Mucosa of descending colon (tissue), 3 donors: ENCODE data around the gene ALDH1A2. TPM values are rescaled to one million over a fixed set of nuclear protein-coding genes. Genes with fewer than 3 reads are reported as not detected.

Experiments used
- ATAC-seq: fragments of 200-7000 bp; cut with Tn5 transposase; one replicate; pipeline ENCODE4 v1.9.1; 2020; ENCODE audit warnings: mild to moderate bottlenecking, moderate library complexity
- DNase-seq, 3 donors: peaks; one replicate each; pipeline ENCODE4 v3.0.0-alpha.2; 2020
- H3K36me3 ChIP-seq: fragments of 200-600 bp; one replicate; pipeline ENCODE4 v1.8.0; 2021; ENCODE audit warnings: low read depth, mild to moderate bottlenecking
- H3K4me1 ChIP-seq: fragments of 200-600 bp; one replicate; pipeline ENCODE4 v1.8.0; 2021; ENCODE audit warnings: low read depth, mild to moderate bottlenecking
- H3K4me3 ChIP-seq: fragments of 200-600 bp; one replicate; pipeline ENCODE4 v1.8.0; 2021; ENCODE audit warnings: mild to moderate bottlenecking
- H3K9me3 ChIP-seq: fragments of 200-600 bp; one replicate; pipeline ENCODE4 v1.8.0; 2021; ENCODE audit warnings: mild to moderate bottlenecking
- CTCF ChIP-seq: fragments of 200-600 bp; IDR thresholded peaks from one replicate; pipeline ENCODE4 v1.8.0; 2022; ENCODE audit warnings: antibody characterized with exemption, mild to moderate bottlenecking
- intact Hi-C, 2 donors: fragments of 100-400 bp; cut with DNase I in 1 of 2; cut with micrococcal nuclease in 1 of 2; formaldehyde crosslinking; loops; one replicate each; pipeline versions ENCODE4 v1.11.0 to v1.11.1; 2022; cut with DNase I, micrococcal nuclease
- total RNA-seq, 3 donors: library from RNA; stranded (reverse); fragmentation: NEBNext Ultra II Directional in 2 of 3; extraction: Animal tissue kit (Norgen Biotek cat#: 25700) in 2 of 3; gene quantifications; one replicate each; pipeline versions ENCODE4 v1.2.1 to v1.2.4, GENCODE V29; 2021 to 2023
- donor health status: DM: no; HTN: no; CAD: no; lungs with moderate emphysema.
- donor health status: DM: no; HTN: no; CAD: no.
- donor health status: DM: no; HTN: yes; CAD: no.

ALDH1A2 gene
- total RNA-seq, 3 donors from 2014 or later = 0.55 to 8.6 (median 4.3) TPM

GRCh38 chr15:57949374-57949943 is 116.1 kb downstream of the ALDH1A2 start:
- ATAC-seq (no peak), DNase-seq (no peak)
- H3K4me1 ChIP-seq = no peaks in the 10 kb centered on the region
- H3K36me3 ChIP-seq = no peaks in the 10 kb centered on the region
- intact Hi-C loops = no loop called here
- no peaks in the 10 kb centered on the region for H3K9me3 ChIP-seq
- no peak for TF ChIP-seq CTCF
- no peak overlapping the region for H3K4me3 ChIP-seq

- Histone ChIP-seq H3K4me1 (no peaks in the 10 kb centered on the region), H3K4me3 (no peak overlapping the region), H3K9me3 (no peaks in the 10 kb centered on the region), H3K36me3 (no peaks in the 10 kb centered on the region)
- intact Hi-C loops = no loop called here
- DNase-seq = no peak
- TF ChIP-seq CTCF = no peak
- ATAC-seq = no peak
Measured at GRCh38 chr15:57948351-57949289, 116.9 kb downstream of the ALDH1A2 start.

GRCh38 chr15:57947781-57948180 is 117.7 kb downstream of the ALDH1A2 start:
- no peak overlapping the region for H3K4me3 ChIP-seq
- H3K4me1 ChIP-seq = no peaks in the 10 kb centered on the region
- ATAC-seq (no peak), DNase-seq (no peak)
- no peaks in the 10 kb centered on the region for H3K9me3 ChIP-seq
- no peaks in the 10 kb centered on the region for H3K36me3 ChIP-seq
- intact Hi-C loops = no loop called here
- TF ChIP-seq CTCF = no peak

- intact Hi-C loops = no loop called here
- Histone ChIP-seq H3K9me3 (no peaks in the 10 kb centered on the region), H3K4me3 (no peak overlapping the region), H3K36me3 (no peaks in the 10 kb centered on the region), H3K4me1 (no peaks in the 10 kb centered on the region)
- DNase-seq (no peak), ATAC-seq (no peak)
- no peak for TF ChIP-seq CTCF
Measured at GRCh38 chr15:57947282-57947681, 118.2 kb downstream of the ALDH1A2 start.

GRCh38 chr15:57946491-57947048 is 118.9 kb downstream of the ALDH1A2 start:
- no peak for TF ChIP-seq CTCF
- Histone ChIP-seq H3K4me1 (no peaks in the 10 kb centered on the region), H3K9me3 (no peaks in the 10 kb centered on the region), H3K4me3 (no peak overlapping the region), H3K36me3 (no peaks in the 10 kb centered on the region)
- ATAC-seq (no peak), DNase-seq (no peak)
- intact Hi-C loops = no loop called here
